ENCODE data around the gene RALGPS2. TPM values are rescaled to one million over a fixed set of nuclear protein-coding genes. Genes with fewer than 3 reads are reported as not detected.
A peak's percentile ranks its signal among the peaks of the same experiment; 100 is the strongest.

The RALGPS2 gene
- total RNA-seq, 1 donor: 38.0 TPM

DNA sequence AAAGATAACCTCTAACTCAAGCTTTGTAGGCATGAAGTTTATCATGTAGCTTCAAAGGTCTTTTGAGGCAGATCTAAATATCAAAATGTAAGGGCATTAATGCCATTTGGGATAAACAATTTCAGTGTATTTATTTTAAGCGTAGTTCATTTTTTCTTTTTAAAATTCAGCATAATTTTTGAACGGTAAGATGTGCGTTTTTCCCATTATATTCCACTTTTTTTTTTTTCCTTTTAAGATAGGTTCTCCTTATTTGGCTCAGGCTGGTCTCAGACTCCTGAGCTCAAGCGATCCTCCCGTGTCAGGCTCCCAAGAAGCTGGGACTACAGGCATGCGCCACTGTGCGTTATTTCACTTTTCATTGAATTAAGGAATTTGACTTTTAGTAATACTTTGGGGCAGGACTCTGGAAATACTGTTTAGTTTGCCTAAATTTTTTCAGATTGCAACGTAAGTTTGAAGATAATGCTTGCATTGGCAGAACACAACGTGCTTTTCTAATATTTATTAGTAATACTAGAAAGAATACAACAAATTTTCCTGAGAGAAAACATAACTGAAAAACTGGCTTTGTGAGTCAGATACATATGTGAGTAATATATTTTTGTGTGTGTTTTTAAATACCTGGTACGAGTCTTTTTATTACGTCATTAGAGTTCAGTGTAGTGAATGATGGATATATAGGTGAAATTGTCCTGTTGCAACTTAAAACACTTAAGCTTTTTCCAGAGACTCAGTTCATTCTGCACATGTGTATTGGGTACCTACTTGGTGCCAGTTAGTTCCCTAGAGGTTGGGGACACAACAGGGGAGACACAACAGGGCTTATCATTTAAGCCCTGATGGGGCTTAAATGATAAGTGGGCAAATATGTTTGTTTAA lies 2.2 kb downstream of the RALGPS2 start:
- peak overlapping the region; percentile 89 for H3K4me3 ChIP-seq (ENCODE audit: low read depth, low read length)
- TF ChIP-seq, protein P1, sequence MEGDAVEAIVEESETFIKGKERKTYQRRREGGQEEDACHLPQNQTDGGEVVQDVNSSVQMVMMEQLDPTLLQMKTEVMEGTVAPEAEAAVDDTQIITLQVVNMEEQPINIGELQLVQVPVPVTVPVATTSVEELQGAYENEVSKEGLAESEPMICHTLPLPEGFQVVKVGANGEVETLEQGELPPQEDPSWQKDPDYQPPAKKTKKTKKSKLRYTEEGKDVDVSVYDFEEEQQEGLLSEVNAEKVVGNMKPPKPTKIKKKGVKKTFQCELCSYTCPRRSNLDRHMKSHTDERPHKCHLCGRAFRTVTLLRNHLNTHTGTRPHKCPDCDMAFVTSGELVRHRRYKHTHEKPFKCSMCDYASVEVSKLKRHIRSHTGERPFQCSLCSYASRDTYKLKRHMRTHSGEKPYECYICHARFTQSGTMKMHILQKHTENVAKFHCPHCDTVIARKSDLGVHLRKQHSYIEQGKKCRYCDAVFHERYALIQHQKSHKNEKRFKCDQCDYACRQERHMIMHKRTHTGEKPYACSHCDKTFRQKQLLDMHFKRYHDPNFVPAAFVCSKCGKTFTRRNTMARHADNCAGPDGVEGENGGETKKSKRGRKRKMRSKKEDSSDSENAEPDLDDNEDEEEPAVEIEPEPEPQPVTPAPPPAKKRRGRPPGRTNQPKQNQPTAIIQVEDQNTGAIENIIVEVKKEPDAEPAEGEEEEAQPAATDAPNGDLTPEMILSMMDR (IDR thresholded peaks at IDR 0.05; ENCODE audit: insufficient read depth, low read depth, low read length): no peak
- peak; percentile 41 for DNase-seq (ENCODE audit: low read depth)

DNA sequence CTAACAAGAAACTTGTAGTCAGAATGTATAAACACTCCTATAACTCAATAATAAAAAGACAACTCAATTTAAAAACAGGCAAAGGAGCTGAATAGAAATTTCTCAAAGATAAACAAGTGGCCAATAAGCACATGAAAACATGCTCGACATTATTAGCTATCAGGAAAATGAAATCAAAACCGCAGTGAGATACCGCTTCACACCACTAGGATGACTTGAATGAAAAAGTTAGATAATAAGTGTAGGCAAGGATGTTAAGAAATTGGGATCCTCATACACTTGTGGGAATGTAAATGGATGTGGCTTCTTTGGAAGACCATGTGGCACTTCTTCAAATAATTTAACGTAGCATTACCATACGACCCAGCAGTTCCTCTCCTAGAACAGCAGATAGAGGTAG lies 8.9 kb downstream of the RALGPS2 start:
- TF ChIP-seq, protein P1 (IDR thresholded peaks at IDR 0.05; ENCODE audit: insufficient read depth, low read depth, low read length): peak; percentile 41
- no peak for DNase-seq (ENCODE audit: low read depth)
- H3K4me3 ChIP-seq (ENCODE audit: low read depth, low read length): no peak overlapping the region

DNA sequence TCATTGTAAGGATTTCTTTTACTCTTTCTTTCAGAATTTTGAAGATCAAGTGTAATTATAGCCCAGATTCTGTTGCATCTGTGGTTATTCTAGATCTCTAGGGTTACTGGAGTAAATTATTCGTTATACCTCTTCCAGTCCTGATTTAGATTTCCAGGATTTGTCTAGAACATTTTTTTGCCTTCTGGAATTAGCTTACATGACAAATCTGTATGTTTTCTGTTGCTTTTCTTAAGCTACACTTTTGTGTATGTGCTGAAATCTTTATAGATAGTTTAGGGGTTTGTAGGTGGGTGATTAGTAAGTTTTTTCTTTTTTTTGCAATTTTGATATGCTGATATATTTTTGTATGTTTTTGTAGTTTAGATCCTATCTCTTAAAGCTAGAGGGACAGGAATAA lies 13.7 kb downstream of the RALGPS2 start:
- TF ChIP-seq, protein P1 (IDR thresholded peaks at IDR 0.05; ENCODE audit: insufficient read depth, low read depth, low read length): no peak
- no peak for DNase-seq (ENCODE audit: low read depth)

DNA sequence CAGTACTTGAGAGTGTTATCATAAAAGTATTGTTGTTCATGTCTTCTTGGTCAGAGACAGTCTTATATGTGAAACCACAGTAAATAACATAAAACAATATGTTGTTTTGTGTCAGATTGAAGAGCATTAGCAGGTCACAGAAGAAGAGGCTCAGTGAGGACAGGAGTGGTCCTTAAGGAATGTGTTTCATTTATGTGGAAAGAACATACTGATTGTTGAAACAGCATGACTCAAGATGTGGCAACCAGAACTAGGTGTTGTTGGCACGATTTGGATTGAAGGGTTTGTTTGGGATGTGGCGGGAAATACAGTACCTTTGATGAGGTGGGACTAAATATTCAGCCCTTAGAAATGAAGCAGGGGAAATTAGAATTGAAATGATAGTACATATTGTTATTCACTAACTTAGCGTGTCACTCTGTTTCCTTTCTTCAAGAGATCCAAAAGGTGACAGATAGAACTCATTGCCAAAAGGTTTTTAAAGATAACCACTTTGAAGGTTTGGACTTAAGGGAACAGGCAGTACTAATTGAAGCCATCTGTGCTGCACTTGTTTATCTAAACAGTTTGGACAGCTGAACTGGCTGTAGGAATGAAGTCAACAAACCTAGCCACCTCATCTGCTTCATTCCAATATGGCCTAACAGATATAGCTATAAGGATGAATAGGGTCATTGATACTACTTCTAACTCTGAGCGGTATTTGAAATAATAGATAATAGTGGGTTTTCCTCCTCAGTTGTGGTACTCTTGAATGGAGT lies 14.4 kb downstream of the RALGPS2 start:
- DNase-seq (ENCODE audit: low read depth): peak; percentile 70
- TF ChIP-seq, protein P1 (IDR thresholded peaks at IDR 0.05; ENCODE audit: insufficient read depth, low read depth, low read length): no peak
- H3K4me3 ChIP-seq (ENCODE audit: low read depth, low read length): no peak overlapping the region

More for the DNA sequence above, 13.7 kb downstream of the RALGPS2 start:
- H3K4me3 ChIP-seq (ENCODE audit: low read depth, low read length): no peak overlapping the region

DNA sequence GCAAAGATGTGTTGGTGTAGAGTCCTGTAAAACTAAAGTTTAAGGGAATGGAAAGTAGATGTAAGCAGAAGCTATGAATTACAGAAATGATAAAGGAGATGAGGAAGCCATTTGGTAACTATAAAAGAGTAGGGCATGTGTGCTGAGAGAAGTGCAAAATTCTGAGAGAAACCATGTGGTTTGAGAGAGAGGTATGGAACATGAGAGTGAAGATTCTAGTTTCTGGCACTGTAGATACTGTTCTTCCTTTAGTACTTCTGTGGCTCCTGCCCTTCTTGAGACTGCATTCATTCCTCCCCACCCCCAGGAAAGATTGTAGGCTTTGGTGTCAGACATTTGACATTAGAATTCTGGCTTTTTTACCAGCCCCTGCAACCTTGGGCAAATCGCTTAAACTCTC lies 15.4 kb downstream of the RALGPS2 start:
- TF ChIP-seq, protein P1 (IDR thresholded peaks at IDR 0.05; ENCODE audit: insufficient read depth, low read depth, low read length): no peak

DNA sequence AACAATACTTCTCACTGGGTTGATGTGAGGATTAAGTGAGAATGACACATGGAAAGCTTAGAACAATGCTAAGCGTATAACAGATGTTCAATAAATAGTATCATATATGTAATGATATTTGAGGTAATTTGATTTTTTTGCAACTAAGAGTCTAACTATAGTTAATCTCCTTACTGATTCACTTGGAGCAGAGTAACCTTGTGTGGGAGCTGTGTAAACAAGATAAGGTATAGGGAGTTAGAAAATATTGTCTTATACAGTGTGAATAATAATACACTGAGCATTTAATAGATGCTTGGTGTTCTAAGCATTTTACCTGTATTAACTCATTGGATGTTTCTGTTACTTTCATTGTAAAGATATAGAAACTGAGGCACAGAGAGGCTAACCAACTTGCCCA lies 15.9 kb downstream of the RALGPS2 start:
- TF ChIP-seq, protein P1 (IDR thresholded peaks at IDR 0.05; ENCODE audit: insufficient read depth, low read depth, low read length): no peak
- no peak for DNase-seq (ENCODE audit: low read depth)
- no peak overlapping the region for H3K4me3 ChIP-seq (ENCODE audit: low read depth, low read length)

More for the DNA sequence above, 15.4 kb downstream of the RALGPS2 start:
- H3K4me3 ChIP-seq (ENCODE audit: low read depth, low read length): no peak overlapping the region
- no peak for DNase-seq (ENCODE audit: low read depth)
